ENCODE results near the gene STARD7. TPM values are rescaled to one million over a fixed set of nuclear protein-coding genes. Genes with fewer than 3 reads are reported as not detected.

STARD7 gene
- total and polyA plus RNA-seq, 2 donors: 49.4 to 80.7 TPM

- no peaks in the 10 kb centered on the region for H3K4me1 ChIP-seq (ENCODE audit: insufficient read depth)
- H3K4me3 ChIP-seq (ENCODE audit: low read depth, low read length): no peak overlapping the region
- no peaks in the 10 kb centered on the region for H3K36me3 ChIP-seq (ENCODE audit: insufficient read depth)
- no peak overlapping the region for H3K27ac ChIP-seq (ENCODE audit: low read depth)
- DNase-seq (ENCODE audit: extremely low spot score): no peak
- 93% methylated on average over 14 of the region's 14 CpGs for WGBS
These were observed 57.6 kb downstream of the STARD7 start for GRCh38 chr2:96150791-96151594.

- no peak for DNase-seq (ENCODE audit: extremely low spot score)
- Histone ChIP-seq H3K27ac (ENCODE audit: low read depth) (no peak overlapping the region), H3K4me3 (ENCODE audit: low read depth, low read length) (no peak overlapping the region), H3K4me1 (ENCODE audit: insufficient read depth) (no peaks in the 10 kb centered on the region), H3K36me3 (ENCODE audit: insufficient read depth) (no peaks in the 10 kb centered on the region)
- WGBS: 93% methylated on average over 6 of the region's 6 CpGs
These were observed 58.5 kb downstream of the STARD7 start for GRCh38 chr2:96150007-96150640.

GRCh38 chr2:96148410-96149217, 60.0 kb downstream of the STARD7 start:
- peak; percentile 79 for DNase-seq (ENCODE audit: extremely low spot score)
- Histone ChIP-seq H3K27ac (ENCODE audit: low read depth) (no peak overlapping the region), H3K4me3 (ENCODE audit: low read depth, low read length) (no peak overlapping the region), H3K4me1 (ENCODE audit: insufficient read depth) (no peaks in the 10 kb centered on the region), H3K36me3 (ENCODE audit: insufficient read depth) (no peaks in the 10 kb centered on the region)
- WGBS: 44% methylated on average over 29 of the region's 29 CpGs

GRCh38 chr2:96147593-96148201, 60.9 kb downstream of the STARD7 start:
- Histone ChIP-seq H3K4me3 (ENCODE audit: low read depth, low read length) (no peak overlapping the region), H3K27ac (ENCODE audit: low read depth) (peak overlapping the region; percentile 45), H3K4me1 (ENCODE audit: insufficient read depth) (no peaks in the 10 kb centered on the region), H3K36me3 (ENCODE audit: insufficient read depth) (no peaks in the 10 kb centered on the region)
- DNase-seq (ENCODE audit: extremely low spot score): no peak
- 78% methylated on average over 9 of the region's 9 CpGs for WGBS

GRCh38 chr2:96146881-96147592, 61.6 kb downstream of the STARD7 start:
- no peak overlapping the region for H3K4me3 ChIP-seq (ENCODE audit: low read depth, low read length)
- H3K36me3 ChIP-seq (ENCODE audit: insufficient read depth): no peaks in the 10 kb centered on the region
- peak overlapping the region; percentile 71 for H3K27ac ChIP-seq (ENCODE audit: low read depth)
- H3K4me1 ChIP-seq (ENCODE audit: insufficient read depth): no peaks in the 10 kb centered on the region
- 73% methylated on average over 9 of the region's 9 CpGs for WGBS
- no peak for DNase-seq (ENCODE audit: extremely low spot score)

- Histone ChIP-seq H3K4me1 (ENCODE audit: insufficient read depth) (no peaks in the 10 kb centered on the region), H3K4me3 (ENCODE audit: low read depth, low read length) (no peak overlapping the region), H3K27ac (ENCODE audit: low read depth) (peak overlapping the region; percentile 71), H3K36me3 (ENCODE audit: insufficient read depth) (no peaks in the 10 kb centered on the region)
- WGBS: 58% methylated on average over 20 of the region's 20 CpGs
- peak; percentile 55 for DNase-seq (ENCODE audit: extremely low spot score)
These were observed 62.3 kb downstream of the STARD7 start for GRCh38 chr2:96146153-96146880.

GRCh38 chr2:96145848-96146152, 62.8 kb downstream of the STARD7 start:
- no peak for DNase-seq (ENCODE audit: extremely low spot score)
- H3K36me3 ChIP-seq (ENCODE audit: insufficient read depth): no peaks in the 10 kb centered on the region
- H3K27ac ChIP-seq (ENCODE audit: low read depth): peak overlapping the region; percentile 71
- peak overlapping the region; percentile 61 for H3K4me3 ChIP-seq (ENCODE audit: low read depth, low read length)
- no peaks in the 10 kb centered on the region for H3K4me1 ChIP-seq (ENCODE audit: insufficient read depth)
- 52% methylated on average over 3 of the region's 3 CpGs for WGBS

GRCh38 chr2:96145036-96145847, 63.4 kb downstream of the STARD7 start, which contains the start of gene DUSP2:
TSS of gene DUSP2 (minus strand) at chr2:96145440. CDS start at chr2:96145354, 86 bp downstream.
- H3K4me1 ChIP-seq (ENCODE audit: insufficient read depth): no peaks in the 10 kb centered on the region
- peak within 1 kb of the TSS; percentile 61 for H3K4me3 ChIP-seq (ENCODE audit: low read depth, low read length)
- peak within 1 kb of the TSS; percentile 71 for H3K27ac ChIP-seq (ENCODE audit: low read depth)
- H3K36me3 ChIP-seq (ENCODE audit: insufficient read depth): no peaks in the 10 kb centered on the region
- no peak for DNase-seq (ENCODE audit: extremely low spot score)
- WGBS: 3% methylated on average over 94 of the region's 94 CpGs

GRCh38 chr2:96144481-96145035, 64.1 kb downstream of the STARD7 start:
- H3K4me3 ChIP-seq (ENCODE audit: low read depth, low read length): peak overlapping the region; percentile 61
- DNase-seq (ENCODE audit: extremely low spot score): no peak
- no peaks in the 10 kb centered on the region for H3K36me3 ChIP-seq (ENCODE audit: insufficient read depth)
- H3K4me1 ChIP-seq (ENCODE audit: insufficient read depth): no peaks in the 10 kb centered on the region
- no peak overlapping the region for H3K27ac ChIP-seq (ENCODE audit: low read depth)
- 8% methylated on average over 35 of the region's 35 CpGs for WGBS

- H3K27ac ChIP-seq (ENCODE audit: low read depth): no peak overlapping the region
- WGBS: 82% methylated on average over 23 of the region's 23 CpGs
These were observed 64.7 kb downstream of the STARD7 start for GRCh38 chr2:96143848-96144480.

GRCh38 chr2:96143231-96143847, 65.3 kb downstream of the STARD7 start:
- Histone ChIP-seq H3K4me3 (ENCODE audit: low read depth, low read length) (peak overlapping the region; percentile 61), H3K4me1 (ENCODE audit: insufficient read depth) (no peaks in the 10 kb centered on the region), H3K36me3 (ENCODE audit: insufficient read depth) (no peaks in the 10 kb centered on the region), H3K27ac (ENCODE audit: low read depth) (no peak overlapping the region)
- WGBS: 83% methylated on average over 10 of the region's 10 CpGs
- DNase-seq (ENCODE audit: extremely low spot score): no peak

More at GRCh38 chr2:96143848-96144480, 64.7 kb downstream of the STARD7 start:
- Histone ChIP-seq H3K4me3 (ENCODE audit: low read depth, low read length) (peak overlapping the region; percentile 61), H3K36me3 (ENCODE audit: insufficient read depth) (no peaks in the 10 kb centered on the region), H3K4me1 (ENCODE audit: insufficient read depth) (no peaks in the 10 kb centered on the region)
- no peak for DNase-seq (ENCODE audit: extremely low spot score)

All from urinary bladder (tissue), 4 donors.